GM19438 (cell line): ENCODE data around the gene TMEM218.

Experiments used
- ATAC-seq: cut with Tn5 transposase; IDR thresholded peaks from one replicate; pipeline ENCODE4 v1.9.1; 2021; ENCODE audit warnings: low read depth; ENCODE audit not compliant: unreplicated experiment

Gene TMEM218

GRCh38 chr11:125078516-125079140 is 32.8 kb downstream of the TMEM218 start:
- ATAC-seq, result no peak

GRCh38 chr11:125078016-125078415 is 33.4 kb downstream of the TMEM218 start:
- ATAC-seq, result no peak

GRCh38 chr11:125076378-125076945 is 35.0 kb downstream of the TMEM218 start:
- no peak for ATAC-seq

- ATAC-seq, result no peak
Observed at GRCh38 chr11:125075900-125076317, 35.5 kb downstream of the TMEM218 start.

- no peak for ATAC-seq
Observed at GRCh38 chr11:125075242-125075625, 36.2 kb downstream of the TMEM218 start.

- no peak for ATAC-seq
Observed at GRCh38 chr11:125074511-125075241, 36.8 kb downstream of the TMEM218 start.

GRCh38 chr11:125073616-125074483 is 37.6 kb downstream of the TMEM218 start:
- ATAC-seq, result no peak

- no peak for ATAC-seq
Observed at GRCh38 chr11:125072961-125073590, 38.4 kb downstream of the TMEM218 start.

GRCh38 chr11:125072218-125072960 is 39.0 kb downstream of the TMEM218 start:
- peak; percentile 82 for ATAC-seq

- no peak for ATAC-seq
Observed at GRCh38 chr11:125071846-125072217, 39.6 kb downstream of the TMEM218 start.

- ATAC-seq, result no peak
Observed at GRCh38 chr11:125071435-125071834, 40.0 kb downstream of the TMEM218 start.

- peak; percentile 54 for ATAC-seq
Observed at GRCh38 chr11:125070699-125071254, 40.6 kb downstream of the TMEM218 start.

GRCh38 chr11:125069796-125070195 is 41.6 kb downstream of the TMEM218 start:
- ATAC-seq, result no peak

- ATAC-seq, result no peak
Observed at GRCh38 chr11:125069008-125069407, 42.4 kb downstream of the TMEM218 start.

- ATAC-seq, result no peak
Observed at GRCh38 chr11:125068368-125068767, 43.1 kb downstream of the TMEM218 start.

- no peak for ATAC-seq
Observed at GRCh38 chr11:125064070-125064469, 47.4 kb downstream of the TMEM218 start.

- peak; percentile 34 for ATAC-seq
Observed at GRCh38 chr11:125063429-125064043, 47.9 kb downstream of the TMEM218 start.

GRCh38 chr11:125062931-125063428 is 48.4 kb downstream of the TMEM218 start, which contains the start of gene SLC37A2:
Gene SLC37A2, plus strand, starts transcription at chr11:125063305. Its CDS starts 63 bp downstream, at chr11:125063368.
- ATAC-seq, result peak; percentile 88
